Activated naive CD8-positive, alpha-beta T cell (primary cell): ENCODE measurements around the gene MPZ.
A peak's percentile ranks its signal among the peaks of the same experiment; 100 is the strongest.
"Not testable (repeated sequence)": the region's sequence is repeated elsewhere in the genome, so short reads cannot be mapped to it uniquely, and the experiment has no call there.

Source experiments
- H3K27ac Mint-ChIP-seq: one replicate; pipeline ENCODE4 v1.8.0; 2021; ENCODE audit warnings: mixed read lengths
- H3K27me3 Mint-ChIP-seq: one replicate; pipeline ENCODE4 v1.8.0; 2021; ENCODE audit warnings: mixed read lengths
- H3K36me3 Mint-ChIP-seq: one replicate; pipeline ENCODE4 v1.8.0; 2021; ENCODE audit warnings: mixed read lengths
- H3K4me1 Mint-ChIP-seq: one replicate; pipeline ENCODE4 v1.8.0; 2021; ENCODE audit warnings: low read depth, mixed read lengths
- H3K4me3 Mint-ChIP-seq: one replicate; pipeline ENCODE4 v1.8.0; 2021; ENCODE audit warnings: mild to moderate bottlenecking, mixed read lengths
- H3K9me3 Mint-ChIP-seq: one replicate; pipeline ENCODE4 v1.8.0; 2021; ENCODE audit warnings: low read depth, mixed read lengths

The MPZ gene

DNA sequence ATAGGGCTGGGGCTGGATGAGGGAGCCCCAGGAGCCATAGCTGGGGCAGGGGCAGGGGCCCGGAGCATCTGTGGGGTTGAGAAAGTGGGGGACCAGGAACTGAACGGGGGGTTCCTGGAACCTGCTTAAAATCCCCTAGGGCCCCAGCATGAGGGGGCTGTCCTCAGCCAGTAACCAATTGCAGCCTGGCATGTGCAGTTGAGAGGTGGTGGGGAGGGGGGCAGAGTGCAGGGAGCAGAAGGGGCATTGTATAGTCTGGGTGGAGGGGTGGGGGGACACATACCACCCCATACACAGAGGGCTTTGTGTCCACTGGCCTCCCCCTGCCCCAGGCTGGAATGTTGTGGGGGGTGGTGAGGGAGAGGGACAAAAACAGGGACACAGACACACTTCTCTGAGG, at the start of gene MPZ:
Gene MPZ (minus strand): TSS at position 101 of the 400 bp plus-strand sequence. CDS start 63 bp downstream, at position 38.
- H3K27ac Mint-ChIP-seq, result no peak within 1 kb of the TSS
- H3K27me3 Mint-ChIP-seq, result no peaks in the 10 kb centered on the region
- H3K4me3 Mint-ChIP-seq, result no peak within 1 kb of the TSS
- no peaks in the 10 kb centered on the region for H3K36me3 Mint-ChIP-seq
- peaks cover 32% of the 10 kb centered on the region for H3K4me1 Mint-ChIP-seq
- H3K9me3 Mint-ChIP-seq, result no peaks in the 10 kb centered on the region

DNA sequence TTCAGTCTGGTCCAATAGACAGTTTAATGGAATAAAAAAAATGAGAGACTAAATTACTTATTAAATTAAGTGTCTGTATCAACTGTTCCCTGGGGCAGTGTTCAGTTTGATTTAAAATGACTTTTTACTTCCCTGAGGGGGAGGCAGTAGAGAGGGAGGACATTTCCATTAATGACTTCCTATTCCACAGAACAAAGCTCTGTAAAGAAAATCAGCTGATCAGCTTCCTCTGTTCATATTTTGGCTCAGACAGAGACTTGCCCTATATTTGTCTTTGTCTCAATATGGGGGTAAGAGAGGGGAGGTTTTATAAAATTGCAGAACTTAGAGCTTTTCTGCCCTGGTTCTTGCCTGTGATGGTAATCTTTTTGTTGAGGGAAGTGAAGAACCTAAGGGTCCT, 49.5 kb upstream of the MPZ start:
- Mint-ChIP-seq H3K36me3 (peaks cover 2% of the 10 kb centered on the region), H3K4me1 (peaks cover 8% of the 10 kb centered on the region), H3K27ac (peak overlapping the region; percentile 46), H3K27me3 (no peaks in the 10 kb centered on the region), H3K9me3 (no peaks in the 10 kb centered on the region), H3K4me3 (no peak overlapping the region)

DNA sequence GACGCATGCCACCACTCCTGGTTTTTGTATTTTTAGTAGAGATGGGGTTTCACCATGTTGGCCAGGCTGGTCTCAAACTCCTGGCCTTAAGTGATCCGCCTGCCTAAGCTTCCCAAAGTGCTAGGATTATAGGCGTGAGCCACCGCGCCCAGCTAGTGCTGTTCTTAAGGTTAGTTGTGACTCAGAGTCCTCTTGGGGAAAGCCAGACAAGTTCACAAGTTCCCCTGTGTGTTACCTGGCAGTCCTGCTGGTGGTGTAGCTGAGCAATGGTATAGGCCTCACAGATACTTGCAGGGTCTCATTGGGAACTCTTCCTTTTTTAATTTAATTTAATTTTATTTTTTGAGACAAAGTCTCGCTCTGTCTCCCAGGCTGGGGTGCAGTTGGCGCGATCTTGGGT, 47.3 kb upstream of the MPZ start:
- Mint-ChIP-seq H3K9me3 (no peaks in the 10 kb centered on the region), H3K36me3 (peaks cover 2% of the 10 kb centered on the region), H3K27ac (no peak overlapping the region), H3K27me3 (no peaks in the 10 kb centered on the region), H3K4me3 (no peak overlapping the region), H3K4me1 (peaks cover 8% of the 10 kb centered on the region)

DNA sequence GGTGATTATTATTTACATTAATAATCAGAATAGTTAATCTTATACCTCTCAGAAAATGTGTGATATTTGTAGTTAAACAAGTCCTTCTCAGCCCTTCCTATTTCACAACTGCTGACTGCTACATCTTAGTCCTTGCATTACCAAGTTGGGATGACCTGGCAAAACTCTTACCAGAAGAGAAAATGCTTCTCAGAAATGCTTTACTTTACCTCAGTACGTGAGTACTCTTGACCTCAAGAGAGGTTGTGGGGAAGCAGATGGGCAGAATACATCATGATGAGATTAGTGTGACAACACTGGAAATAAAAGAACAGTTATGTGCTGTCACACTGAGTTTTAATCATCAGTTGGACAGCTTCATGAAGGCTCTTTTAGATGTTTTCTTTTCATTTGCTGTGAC, 41.7 kb upstream of the MPZ start:
- no peaks in the 10 kb centered on the region for H3K27me3 Mint-ChIP-seq
- no peaks in the 10 kb centered on the region for H3K9me3 Mint-ChIP-seq
- H3K36me3 Mint-ChIP-seq, result peaks cover 3% of the 10 kb centered on the region
- H3K4me3 Mint-ChIP-seq, result no peak overlapping the region
- H3K4me1 Mint-ChIP-seq, result peaks cover 7% of the 10 kb centered on the region
- H3K27ac Mint-ChIP-seq, result no peak overlapping the region

- Mint-ChIP-seq H3K27me3 (no peaks in the 10 kb centered on the region), H3K27ac (no peak overlapping the region), H3K4me1 (peaks cover 7% of the 10 kb centered on the region), H3K4me3 (no peak overlapping the region), H3K9me3 (no peaks in the 10 kb centered on the region), H3K36me3 (peaks cover 3% of the 10 kb centered on the region)
Measured at GRCh38 chr1:161350671-161351070, 40.9 kb upstream of the MPZ start.

- Mint-ChIP-seq H3K4me1 (peaks cover 15% of the 10 kb centered on the region), H3K9me3 (no peaks in the 10 kb centered on the region), H3K36me3 (peaks cover 13% of the 10 kb centered on the region), H3K27me3 (no peaks in the 10 kb centered on the region), H3K27ac (no peak overlapping the region), H3K4me3 (no peak overlapping the region)
Measured at GRCh38 chr1:161342821-161343220, 33.1 kb upstream of the MPZ start.

GRCh38 chr1:161342177-161342576, 32.4 kb upstream of the MPZ start:
- peaks cover 15% of the 10 kb centered on the region for H3K4me1 Mint-ChIP-seq
- H3K36me3 Mint-ChIP-seq, result peaks cover 13% of the 10 kb centered on the region
- no peaks in the 10 kb centered on the region for H3K9me3 Mint-ChIP-seq
- no peaks in the 10 kb centered on the region for H3K27me3 Mint-ChIP-seq
- H3K27ac Mint-ChIP-seq, result no peak overlapping the region
- no peak overlapping the region for H3K4me3 Mint-ChIP-seq

DNA sequence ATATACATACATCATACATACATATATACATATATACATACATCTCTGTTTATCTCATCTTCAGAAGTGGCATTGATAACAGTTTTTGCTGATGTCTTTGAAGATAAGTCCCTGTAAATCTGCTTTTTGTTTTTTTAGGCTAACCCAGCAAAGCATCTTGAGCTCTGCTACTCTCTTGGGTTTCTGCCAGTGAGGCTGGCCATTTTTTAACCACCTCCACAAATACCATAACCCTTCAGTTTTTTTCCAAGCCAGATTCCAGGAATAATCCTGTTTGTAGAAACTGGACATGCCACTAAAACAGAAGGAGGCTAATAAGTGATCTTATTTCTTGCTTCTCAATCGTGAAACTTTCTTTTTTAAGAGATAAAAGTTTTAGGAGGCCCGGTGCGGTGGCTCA, 26.0 kb upstream of the MPZ start:
- H3K27me3 Mint-ChIP-seq, result no peaks in the 10 kb centered on the region
- no peaks in the 10 kb centered on the region for H3K9me3 Mint-ChIP-seq
- no peak overlapping the region for H3K27ac Mint-ChIP-seq
- peaks cover 7% of the 10 kb centered on the region for H3K4me1 Mint-ChIP-seq
- H3K4me3 Mint-ChIP-seq, result no peak overlapping the region
- peaks cover 8% of the 10 kb centered on the region for H3K36me3 Mint-ChIP-seq

GRCh38 chr1:161333166-161333565, 23.4 kb upstream of the MPZ start:
- Mint-ChIP-seq H3K9me3 (no peaks in the 10 kb centered on the region), H3K27ac (no peak overlapping the region), H3K4me3 (no peak overlapping the region), H3K4me1 (peaks cover 6% of the 10 kb centered on the region), H3K36me3 (peaks cover 8% of the 10 kb centered on the region), H3K27me3 (no peaks in the 10 kb centered on the region)

DNA sequence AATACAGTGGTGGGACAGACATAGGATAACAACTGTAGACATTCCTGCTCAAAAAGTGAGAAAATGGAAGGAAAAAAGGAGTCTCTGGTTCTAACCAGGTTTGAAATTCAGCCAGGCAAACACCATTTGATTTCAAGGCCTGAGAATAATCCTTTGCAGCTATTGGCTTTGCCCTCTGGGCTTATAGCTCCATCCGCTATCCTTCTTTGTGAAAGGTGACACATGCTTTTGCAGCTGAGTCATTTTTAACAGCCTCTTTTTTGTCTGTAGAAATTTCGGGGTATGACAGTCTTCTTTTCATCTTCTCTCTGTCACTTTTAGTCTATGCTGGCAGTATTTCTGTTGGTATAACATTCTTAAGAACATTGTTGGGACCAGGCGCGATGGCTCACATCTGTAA, 20.6 kb upstream of the MPZ start:
- H3K36me3 Mint-ChIP-seq, result peaks cover 8% of the 10 kb centered on the region
- H3K4me1 Mint-ChIP-seq, result peaks cover 4% of the 10 kb centered on the region
- H3K9me3 Mint-ChIP-seq, result no peaks in the 10 kb centered on the region
- no peaks in the 10 kb centered on the region for H3K27me3 Mint-ChIP-seq
- H3K27ac Mint-ChIP-seq, result no peak overlapping the region
- H3K4me3 Mint-ChIP-seq, result no peak overlapping the region

DNA sequence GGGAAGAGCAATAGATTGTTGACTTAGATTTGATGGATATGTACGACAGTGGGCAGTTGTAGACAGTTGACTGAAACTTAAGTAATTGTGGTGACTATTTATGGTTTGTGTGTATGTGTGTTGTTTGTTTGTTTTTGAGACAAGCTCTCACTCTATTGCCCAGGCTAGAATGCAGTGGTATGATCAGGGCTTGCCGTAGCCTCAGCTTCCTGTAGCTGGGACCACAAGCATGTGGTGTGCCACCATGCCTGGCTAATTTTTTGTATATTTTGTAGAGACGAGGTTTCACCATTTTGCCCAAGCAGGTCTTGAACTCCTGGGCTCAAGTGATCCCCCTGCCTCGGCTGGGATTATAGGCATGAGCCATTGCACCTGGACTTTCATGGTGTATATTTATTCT, 14.3 kb upstream of the MPZ start:
- Mint-ChIP-seq H3K4me1 (peaks cover 13% of the 10 kb centered on the region), H3K9me3 (no peaks in the 10 kb centered on the region), H3K27me3 (no peaks in the 10 kb centered on the region), H3K27ac (no peak overlapping the region), H3K4me3 (no peak overlapping the region), H3K36me3 (peaks cover 4% of the 10 kb centered on the region)

- peak overlapping the region; percentile 97 for H3K4me3 Mint-ChIP-seq
- H3K27ac Mint-ChIP-seq, H3K9me3 Mint-ChIP-seq, H3K36me3 Mint-ChIP-seq, H3K27me3 Mint-ChIP-seq: not testable (repeated sequence)
- peaks cover 29% of the 10 kb centered on the region for H3K4me1 Mint-ChIP-seq
Measured at GRCh38 chr1:161315841-161316674, 6.3 kb upstream of the MPZ start.

DNA sequence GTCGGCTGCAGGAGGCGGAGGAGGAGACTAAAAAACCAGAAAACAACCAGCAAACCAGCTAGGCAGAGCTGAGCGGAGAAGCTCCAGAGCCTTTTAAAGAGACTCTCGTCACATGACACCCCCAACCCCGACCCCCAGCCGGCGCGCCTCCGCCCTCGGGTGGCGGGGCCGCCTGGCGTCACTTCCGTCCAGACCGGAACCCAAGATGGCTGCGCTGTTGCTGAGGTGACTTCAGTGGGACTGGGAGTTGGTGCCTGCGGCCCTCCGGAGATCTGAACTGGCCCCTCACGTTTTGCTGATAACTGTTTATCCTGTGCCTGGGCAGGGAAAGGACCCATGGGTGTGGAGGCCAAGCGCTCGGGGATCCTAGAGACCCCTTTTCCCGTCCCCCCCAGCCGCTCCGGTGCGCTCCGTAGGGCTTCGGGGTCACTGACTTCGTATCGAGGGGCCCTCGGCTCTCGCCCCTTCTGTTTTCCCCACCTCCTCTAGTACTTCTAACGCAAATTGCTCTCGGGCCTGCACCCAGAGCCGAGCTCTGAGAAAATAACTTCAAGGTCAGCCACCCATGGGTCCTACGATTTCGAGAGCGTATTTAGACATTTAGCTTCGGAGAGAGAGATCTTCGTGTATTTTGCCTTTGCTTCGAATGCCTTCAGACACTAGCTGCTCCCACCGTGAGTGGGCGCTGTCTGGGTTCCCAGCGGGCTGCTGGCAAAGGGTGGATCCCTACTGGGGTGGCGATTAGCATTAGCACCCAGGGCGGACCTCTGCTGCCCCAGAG, 4.6 kb upstream of the MPZ start, which contains the start of gene SDHC:
Gene SDHC (plus strand): TSS at position 181 of the 781 bp plus-strand sequence. CDS start 25 bp downstream, at position 206.
- peak within 1 kb of the TSS; percentile 97 for H3K27ac Mint-ChIP-seq
- no peaks in the 10 kb centered on the region for H3K36me3 Mint-ChIP-seq
- peaks cover 26% of the 10 kb centered on the region for H3K4me1 Mint-ChIP-seq
- peak within 1 kb of the TSS; percentile 97 for H3K4me3 Mint-ChIP-seq
- no peaks in the 10 kb centered on the region for H3K27me3 Mint-ChIP-seq
- H3K9me3 Mint-ChIP-seq, result no peaks in the 10 kb centered on the region

- peak overlapping the region; percentile 97 for H3K4me3 Mint-ChIP-seq
- H3K27ac Mint-ChIP-seq, result peak overlapping the region; percentile 97
- H3K27me3 Mint-ChIP-seq, result no peaks in the 10 kb centered on the region
- no peaks in the 10 kb centered on the region for H3K36me3 Mint-ChIP-seq
- peaks cover 26% of the 10 kb centered on the region for H3K4me1 Mint-ChIP-seq
- no peaks in the 10 kb centered on the region for H3K9me3 Mint-ChIP-seq
Measured at GRCh38 chr1:161313554-161314200, 3.9 kb upstream of the MPZ start.

DNA sequence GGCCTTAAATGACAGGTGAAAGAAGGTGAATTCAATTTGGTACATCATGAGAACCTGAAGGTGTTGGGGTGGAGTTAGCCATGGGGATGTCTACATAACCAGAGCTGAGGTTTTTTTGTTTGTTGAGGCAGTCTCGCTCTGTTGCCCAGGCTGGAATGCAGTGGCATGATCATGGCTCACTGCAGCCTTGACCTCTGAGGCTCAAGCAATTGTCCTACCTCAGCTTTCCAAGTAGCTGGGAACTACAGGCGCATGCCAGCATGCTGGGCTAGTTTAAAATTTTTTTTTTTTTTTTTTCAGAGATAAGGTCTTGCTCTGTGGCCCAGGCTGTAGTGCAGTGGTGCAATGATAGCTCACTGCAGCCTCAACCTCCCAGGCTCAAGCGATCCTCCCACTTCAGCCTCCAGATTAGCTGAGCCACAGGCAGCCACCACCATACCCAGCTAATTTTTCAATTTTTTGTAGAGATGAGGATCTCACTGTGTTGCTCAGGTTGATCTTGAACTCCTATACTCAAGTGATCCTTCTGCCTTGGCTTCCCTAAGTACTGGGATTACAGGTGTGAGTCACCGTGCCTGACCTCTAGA, 1.9 kb upstream of the MPZ start:
- H3K27ac Mint-ChIP-seq, result no peak overlapping the region
- H3K4me3 Mint-ChIP-seq, result no peak overlapping the region
- no peaks in the 10 kb centered on the region for H3K9me3 Mint-ChIP-seq
- no peaks in the 10 kb centered on the region for H3K36me3 Mint-ChIP-seq
- H3K27me3 Mint-ChIP-seq, result no peaks in the 10 kb centered on the region
- H3K4me1 Mint-ChIP-seq, result peaks cover 31% of the 10 kb centered on the region
